ENCODE measurements around the gene FAM8A1.
"Not testable (repeated sequence)": the region's sequence is repeated elsewhere in the genome, so short reads cannot be mapped to it uniquely, and the experiment has no call there.

Gene FAM8A1, protein sequence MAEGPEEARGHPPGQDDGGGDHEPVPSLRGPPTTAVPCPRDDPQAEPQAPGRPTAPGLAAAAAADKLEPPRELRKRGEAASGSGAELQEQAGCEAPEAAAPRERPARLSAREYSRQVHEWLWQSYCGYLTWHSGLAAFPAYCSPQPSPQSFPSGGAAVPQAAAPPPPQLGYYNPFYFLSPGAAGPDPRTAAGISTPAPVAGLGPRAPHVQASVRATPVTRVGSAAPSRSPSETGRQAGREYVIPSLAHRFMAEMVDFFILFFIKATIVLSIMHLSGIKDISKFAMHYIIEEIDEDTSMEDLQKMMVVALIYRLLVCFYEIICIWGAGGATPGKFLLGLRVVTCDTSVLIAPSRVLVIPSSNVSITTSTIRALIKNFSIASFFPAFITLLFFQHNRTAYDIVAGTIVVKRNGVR

DNA sequence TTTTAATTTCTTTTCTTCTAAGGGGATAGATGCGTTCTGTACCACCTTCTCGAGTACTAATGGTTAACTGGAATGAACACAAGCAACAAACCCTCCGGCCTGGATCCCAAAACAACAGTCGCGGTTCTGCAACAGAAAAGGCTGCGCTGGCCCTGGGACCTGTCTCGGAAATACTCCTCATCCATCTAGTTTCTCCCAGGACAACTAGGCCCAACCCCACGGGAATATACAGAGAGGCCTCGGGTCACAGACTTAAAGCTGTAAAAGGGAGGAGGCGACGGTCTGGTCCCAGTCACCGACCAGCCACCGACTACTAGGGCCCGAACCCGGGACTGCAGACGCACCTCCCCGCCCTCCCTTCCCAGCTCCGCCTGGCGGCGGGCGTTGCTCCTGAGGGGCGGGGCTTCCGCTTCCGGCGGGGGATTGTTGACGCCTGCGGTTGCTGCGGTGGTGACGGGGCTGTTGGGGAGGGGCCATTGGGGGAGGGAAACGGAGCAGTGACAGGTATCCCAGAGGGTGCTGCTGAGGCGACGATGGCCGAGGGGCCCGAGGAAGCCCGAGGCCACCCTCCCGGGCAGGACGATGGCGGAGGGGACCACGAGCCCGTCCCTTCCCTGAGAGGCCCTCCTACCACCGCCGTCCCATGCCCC lies at the start of gene FAM8A1:
Gene FAM8A1, plus strand, starts transcription at position 426 of the 650 bp plus-strand sequence. Its CDS starts 108 bp downstream, at position 534.
- DNase-seq: peak; percentile 90

GRCh38 chr6:17551383-17551958 lies 48.6 kb upstream of the FAM8A1 start:
- DNase-seq: no peak

GRCh38 chr6:17552861-17553260 lies 47.2 kb upstream of the FAM8A1 start:
- DNase-seq: no peak

- no peak for DNase-seq
Observed at GRCh38 chr6:17556014-17556413, 44.1 kb upstream of the FAM8A1 start.

- DNase-seq: no peak
Observed at GRCh38 chr6:17562636-17563035, 37.5 kb upstream of the FAM8A1 start.

DNA sequence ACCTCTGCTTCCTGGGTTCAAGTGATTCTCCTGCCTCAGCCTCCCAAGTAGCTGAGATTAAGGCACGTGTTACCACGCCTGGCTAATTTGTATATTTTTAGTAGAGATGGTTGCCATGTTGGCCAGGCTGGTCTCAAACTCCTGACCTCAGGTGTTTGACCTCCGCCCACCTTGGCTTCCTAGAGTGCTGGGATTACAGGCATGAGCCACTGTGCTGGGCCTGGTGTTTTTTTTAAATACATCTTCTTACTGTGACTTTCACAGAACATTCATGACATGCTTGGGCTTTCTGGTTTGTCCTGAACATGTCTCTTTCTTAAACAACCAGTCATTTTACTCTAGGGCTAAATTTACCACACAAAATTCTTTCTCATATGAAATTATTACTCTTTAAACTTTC lies 34.7 kb upstream of the FAM8A1 start:
- DNase-seq: no peak

GRCh38 chr6:17574866-17575560 lies 25.1 kb upstream of the FAM8A1 start:
- DNase-seq: peak; percentile 80

DNA sequence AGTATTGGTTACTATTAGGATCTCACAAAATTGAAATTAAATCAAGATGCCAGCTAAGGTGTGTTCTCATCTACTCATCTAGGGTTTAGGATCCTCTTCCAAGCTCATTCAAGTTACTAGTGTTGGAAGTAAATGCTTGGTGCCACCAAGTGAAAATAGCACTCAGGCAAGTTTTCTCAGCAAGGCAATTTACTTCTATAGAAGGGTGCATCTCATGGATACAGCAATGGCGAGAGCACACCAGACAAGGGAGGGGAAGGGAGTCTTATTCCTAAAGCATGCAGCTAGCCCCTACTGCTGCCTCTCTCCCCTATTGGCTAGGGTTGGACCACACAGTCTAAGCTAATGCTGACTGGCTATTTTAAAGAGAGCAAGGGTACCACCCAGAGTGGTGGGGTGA lies 23.0 kb upstream of the FAM8A1 start:
- no peak for DNase-seq

GRCh38 chr6:17580518-17581048 lies 19.5 kb upstream of the FAM8A1 start:
- DNase-seq: peak; percentile 57

DNA sequence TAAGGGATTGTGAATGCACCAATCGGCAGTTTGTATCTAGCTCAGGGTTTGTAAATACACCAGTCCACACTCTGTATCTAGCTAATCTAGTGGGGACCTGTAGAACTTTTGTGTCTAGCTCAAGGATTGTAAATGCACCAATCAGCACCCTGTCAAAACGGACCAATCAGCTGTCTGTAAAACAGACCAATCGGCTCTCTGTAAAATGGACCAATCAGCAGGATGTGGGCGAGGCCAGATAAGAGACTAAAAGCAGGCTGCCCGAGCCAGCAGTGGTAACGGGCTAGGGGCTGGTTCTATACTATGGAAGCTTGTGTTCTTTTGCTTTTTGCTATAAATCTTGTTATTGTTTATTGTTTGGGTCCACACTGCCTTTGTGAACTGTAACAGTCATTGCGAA lies 18.8 kb upstream of the FAM8A1 start:
- DNase-seq: not testable (repeated sequence)

- DNase-seq: peak; percentile 68
Observed at GRCh38 chr6:17583811-17584210, 16.3 kb upstream of the FAM8A1 start.

- DNase-seq: peak; percentile 85
Observed at GRCh38 chr6:17584241-17584803, 15.8 kb upstream of the FAM8A1 start.

DNA sequence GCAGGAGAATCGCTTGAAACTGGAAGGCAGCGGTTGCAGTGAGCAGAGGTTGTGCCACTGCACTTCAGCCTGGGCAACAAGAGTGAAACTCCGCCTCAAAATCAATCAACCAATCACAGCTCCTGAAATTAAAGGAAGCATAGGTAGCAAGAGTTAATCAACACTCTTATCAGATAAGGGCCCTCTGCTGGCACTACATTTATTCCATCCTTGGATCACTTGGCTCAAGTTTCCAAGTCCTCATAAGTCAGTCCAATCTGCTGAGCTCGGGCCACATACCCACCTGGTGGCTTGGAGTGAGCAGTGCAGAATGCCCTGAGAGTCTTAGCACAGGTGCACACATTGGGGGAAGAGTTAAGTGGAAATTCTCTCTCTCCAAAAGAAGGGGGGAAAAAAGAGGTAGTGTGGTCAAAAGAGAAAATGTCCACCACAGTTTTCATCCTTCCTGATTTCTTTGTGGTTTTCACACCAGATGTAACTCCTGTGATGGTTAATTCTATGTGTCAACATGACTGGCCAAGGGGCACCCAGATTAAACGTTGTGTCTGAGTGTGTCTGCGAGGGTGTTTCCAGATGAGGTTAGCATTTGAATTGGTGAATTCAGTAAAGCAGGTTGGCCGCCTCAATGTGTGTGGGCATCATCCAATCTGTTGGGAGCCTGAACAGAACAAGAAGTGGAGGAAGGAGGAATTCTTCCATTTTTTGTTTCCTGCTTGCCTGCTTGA lies 14.2 kb upstream of the FAM8A1 start:
- peak; percentile 12 for DNase-seq

- DNase-seq: not testable (repeated sequence)
Observed at GRCh38 chr6:17586623-17587022, 13.5 kb upstream of the FAM8A1 start.

GRCh38 chr6:17588011-17588410 lies 12.1 kb upstream of the FAM8A1 start:
- DNase-seq: no peak

DNA sequence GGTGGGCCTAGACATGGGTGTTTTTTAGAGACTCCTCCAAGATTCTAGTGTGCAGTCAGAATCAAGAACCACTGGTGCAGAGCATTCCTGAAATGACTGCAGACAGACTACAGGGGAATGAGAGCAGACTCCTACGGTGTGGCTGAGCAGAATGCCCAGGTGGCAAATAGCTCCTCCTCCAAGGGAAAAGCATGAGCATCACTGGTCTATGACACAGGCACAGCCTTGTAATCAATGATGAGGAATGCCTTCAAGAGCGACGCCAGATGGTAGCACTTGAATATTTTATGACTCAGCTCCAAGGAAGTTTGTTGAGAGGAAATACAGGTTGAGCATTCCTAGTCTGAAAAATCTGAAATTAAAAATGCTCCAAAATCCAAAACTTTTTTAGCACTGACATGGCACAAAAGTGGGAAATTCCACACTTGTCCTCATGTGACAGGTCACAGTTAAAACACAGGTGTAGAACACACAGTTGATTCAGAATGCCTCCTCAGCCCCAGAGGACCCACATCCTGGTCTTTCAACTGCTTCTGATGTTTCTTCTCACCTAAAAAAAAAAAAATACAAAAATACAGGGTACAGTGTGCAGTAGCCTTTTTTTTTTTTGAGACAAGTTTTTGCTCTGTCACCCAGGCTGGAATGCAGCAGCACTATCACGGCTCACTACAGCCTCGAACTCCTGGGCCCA lies 10.6 kb upstream of the FAM8A1 start:
- DNase-seq: peak; percentile 91

DNA sequence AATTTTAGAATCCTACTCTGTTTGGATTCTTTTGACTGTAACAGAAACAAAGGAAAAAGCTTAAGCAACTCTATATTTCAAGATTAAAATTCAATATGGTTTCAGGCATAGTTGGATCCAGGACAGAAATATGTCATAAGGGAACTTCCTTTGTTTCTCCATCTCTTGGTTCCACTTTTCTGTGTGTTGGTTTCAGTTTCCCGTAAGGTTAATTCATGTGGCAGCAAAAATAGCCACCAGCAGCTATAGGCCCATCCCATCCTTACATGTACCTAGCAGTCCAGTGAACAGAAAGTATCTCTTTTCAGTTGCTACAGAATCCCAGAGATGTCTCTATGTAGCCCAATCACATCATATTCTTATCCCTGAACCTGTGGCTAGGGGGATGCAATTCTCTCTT lies 8.8 kb upstream of the FAM8A1 start:
- no peak for DNase-seq

DNA sequence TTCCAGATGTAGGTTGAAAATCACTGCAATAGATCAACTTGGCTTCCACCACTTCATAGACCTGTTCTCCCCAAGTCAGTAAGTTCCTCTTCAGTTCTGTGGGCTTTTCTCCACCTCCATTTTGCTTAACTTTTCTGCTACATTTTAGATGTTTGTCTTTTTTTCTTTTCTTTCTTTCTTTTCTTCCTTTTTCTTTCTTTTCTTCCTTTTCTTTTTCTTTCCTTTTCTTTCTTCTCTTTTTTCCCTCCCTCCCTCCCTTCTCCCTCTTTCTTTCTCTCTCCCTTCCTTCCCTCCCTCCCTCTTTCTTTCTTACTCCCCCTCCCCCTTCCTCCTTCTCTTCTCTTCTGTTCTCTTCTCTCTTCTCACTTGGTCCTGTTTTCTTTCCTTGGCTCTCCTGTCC lies 6.9 kb upstream of the FAM8A1 start:
- DNase-seq: no peak

GRCh38 chr6:17596085-17596484 lies 4.0 kb upstream of the FAM8A1 start:
- no peak for DNase-seq

DNA sequence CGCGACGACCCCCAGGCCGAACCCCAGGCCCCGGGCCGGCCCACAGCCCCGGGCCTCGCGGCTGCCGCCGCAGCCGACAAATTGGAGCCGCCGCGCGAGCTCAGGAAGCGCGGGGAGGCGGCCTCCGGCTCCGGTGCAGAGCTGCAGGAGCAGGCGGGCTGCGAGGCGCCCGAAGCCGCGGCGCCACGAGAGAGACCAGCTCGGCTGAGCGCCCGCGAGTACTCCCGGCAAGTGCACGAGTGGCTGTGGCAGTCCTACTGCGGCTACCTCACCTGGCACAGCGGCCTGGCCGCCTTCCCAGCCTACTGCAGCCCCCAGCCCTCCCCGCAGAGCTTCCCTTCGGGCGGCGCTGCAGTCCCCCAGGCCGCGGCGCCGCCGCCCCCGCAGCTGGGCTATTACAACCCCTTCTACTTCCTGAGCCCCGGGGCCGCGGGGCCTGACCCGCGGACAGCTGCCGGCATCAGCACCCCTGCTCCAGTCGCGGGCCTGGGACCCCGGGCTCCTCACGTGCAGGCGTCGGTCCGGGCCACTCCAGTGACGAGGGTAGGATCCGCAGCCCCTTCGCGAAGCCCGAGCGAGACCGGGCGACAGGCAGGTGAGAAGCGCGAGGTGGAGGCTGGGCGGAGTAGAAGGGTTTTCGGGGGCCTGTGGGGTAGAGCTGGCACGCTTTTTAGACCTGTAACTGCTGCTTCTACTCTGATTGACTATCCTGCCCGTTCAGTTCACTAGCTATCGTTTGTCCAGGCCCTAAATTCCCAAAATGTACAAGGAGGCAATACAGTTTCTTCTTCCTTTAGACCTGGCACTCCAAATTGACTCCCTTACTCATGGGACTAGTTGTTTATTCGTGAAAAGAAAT lies 654 bp downstream of the FAM8A1 start:
- peak; percentile 55 for DNase-seq

DNA sequence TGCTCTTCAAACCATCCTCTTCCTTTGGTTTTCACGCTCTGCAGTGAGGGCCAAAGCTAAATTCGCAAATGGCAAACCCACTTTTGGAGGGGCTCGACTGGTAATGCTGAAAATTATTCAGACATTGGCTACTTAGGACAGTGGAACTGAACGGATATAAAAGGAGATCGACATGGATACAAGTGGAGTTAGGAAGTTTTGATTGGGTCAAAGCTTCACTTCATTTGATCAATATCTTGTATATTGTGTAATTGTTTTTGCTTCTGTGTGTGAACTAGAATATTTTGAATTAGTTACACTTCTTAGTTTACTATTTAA lies 1.2 kb downstream of the FAM8A1 start:
- DNase-seq: no peak
